Measurements from ENCODE around the gene FBXO38. TPM values are rescaled to one million over a fixed set of nuclear protein-coding genes. Genes with fewer than 3 reads are reported as not detected.
A peak's percentile ranks its signal among the peaks of the same experiment; 100 is the strongest.

The FBXO38 gene
- total RNA-seq, 1 donor from 2014 or later: 65.0 TPM

DNA sequence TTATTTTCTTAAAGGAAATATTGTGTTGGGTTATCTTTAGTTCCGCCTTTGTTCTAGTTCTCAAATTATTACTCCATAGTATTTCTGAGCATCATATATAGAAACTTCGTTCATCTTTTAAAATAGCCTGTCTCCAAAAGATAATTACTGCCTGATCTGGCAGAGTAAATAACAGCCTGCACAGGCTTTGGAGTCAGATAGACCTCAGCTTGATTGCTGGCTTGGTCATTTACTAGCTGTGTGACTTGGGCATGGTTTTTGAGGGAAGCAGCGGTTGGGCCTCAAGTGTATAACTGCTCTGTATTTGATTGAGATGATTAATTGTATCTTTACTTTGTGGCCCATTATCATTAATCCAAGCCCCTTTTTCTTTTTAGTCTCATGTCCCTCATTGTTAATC is 50.1 kb downstream of the FBXO38 start:
- Mint-ChIP-seq H3K36me3 (ENCODE audit: insufficient read depth) (peaks cover 20% of the 10 kb centered on the region), H3K9me3 (ENCODE audit: low read depth) (no peaks in the 10 kb centered on the region), H3K4me3 (ENCODE audit: low read depth) (no peak overlapping the region), H3K27ac (no peak overlapping the region), H3K27me3 (no peaks in the 10 kb centered on the region), H3K4me1 (ENCODE audit: low read depth) (no peaks in the 10 kb centered on the region)
- TF ChIP-seq, protein P1, sequence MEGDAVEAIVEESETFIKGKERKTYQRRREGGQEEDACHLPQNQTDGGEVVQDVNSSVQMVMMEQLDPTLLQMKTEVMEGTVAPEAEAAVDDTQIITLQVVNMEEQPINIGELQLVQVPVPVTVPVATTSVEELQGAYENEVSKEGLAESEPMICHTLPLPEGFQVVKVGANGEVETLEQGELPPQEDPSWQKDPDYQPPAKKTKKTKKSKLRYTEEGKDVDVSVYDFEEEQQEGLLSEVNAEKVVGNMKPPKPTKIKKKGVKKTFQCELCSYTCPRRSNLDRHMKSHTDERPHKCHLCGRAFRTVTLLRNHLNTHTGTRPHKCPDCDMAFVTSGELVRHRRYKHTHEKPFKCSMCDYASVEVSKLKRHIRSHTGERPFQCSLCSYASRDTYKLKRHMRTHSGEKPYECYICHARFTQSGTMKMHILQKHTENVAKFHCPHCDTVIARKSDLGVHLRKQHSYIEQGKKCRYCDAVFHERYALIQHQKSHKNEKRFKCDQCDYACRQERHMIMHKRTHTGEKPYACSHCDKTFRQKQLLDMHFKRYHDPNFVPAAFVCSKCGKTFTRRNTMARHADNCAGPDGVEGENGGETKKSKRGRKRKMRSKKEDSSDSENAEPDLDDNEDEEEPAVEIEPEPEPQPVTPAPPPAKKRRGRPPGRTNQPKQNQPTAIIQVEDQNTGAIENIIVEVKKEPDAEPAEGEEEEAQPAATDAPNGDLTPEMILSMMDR (IDR thresholded peaks at IDR 0.05; ENCODE audit: unreplicated experiment): no peak
- no peak for DNase-seq (ENCODE audit: low spot score, unreplicated experiment)

DNA sequence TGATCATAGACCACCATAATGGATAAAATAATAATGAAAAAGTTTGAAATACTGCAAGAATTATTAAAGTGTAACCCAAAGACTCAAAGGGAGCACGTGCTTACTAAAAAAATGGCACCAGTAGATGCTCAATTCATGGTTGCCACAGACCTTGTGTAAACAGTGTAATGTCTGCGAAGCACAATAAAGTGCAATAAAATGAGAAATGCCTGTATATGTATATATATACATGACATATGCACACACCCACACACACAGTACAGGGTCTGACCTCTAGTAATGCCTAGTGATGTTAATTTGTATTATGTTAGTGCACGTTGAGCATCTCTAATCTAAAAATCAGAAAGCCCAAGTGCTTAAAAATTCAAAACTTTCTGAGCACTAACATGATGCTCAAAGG is 52.3 kb downstream of the FBXO38 start:
- peak overlapping the region; percentile 69 for H3K27ac Mint-ChIP-seq
- no peaks in the 10 kb centered on the region for H3K4me1 Mint-ChIP-seq (ENCODE audit: low read depth)
- no peaks in the 10 kb centered on the region for H3K27me3 Mint-ChIP-seq
- H3K36me3 Mint-ChIP-seq (ENCODE audit: insufficient read depth): peaks cover 24% of the 10 kb centered on the region
- no peak overlapping the region for H3K4me3 Mint-ChIP-seq (ENCODE audit: low read depth)
- H3K9me3 Mint-ChIP-seq (ENCODE audit: low read depth): no peaks in the 10 kb centered on the region
- TF ChIP-seq, protein P1 (IDR thresholded peaks at IDR 0.05; ENCODE audit: unreplicated experiment): no peak
- DNase-seq (ENCODE audit: low spot score, unreplicated experiment): no peak

DNA sequence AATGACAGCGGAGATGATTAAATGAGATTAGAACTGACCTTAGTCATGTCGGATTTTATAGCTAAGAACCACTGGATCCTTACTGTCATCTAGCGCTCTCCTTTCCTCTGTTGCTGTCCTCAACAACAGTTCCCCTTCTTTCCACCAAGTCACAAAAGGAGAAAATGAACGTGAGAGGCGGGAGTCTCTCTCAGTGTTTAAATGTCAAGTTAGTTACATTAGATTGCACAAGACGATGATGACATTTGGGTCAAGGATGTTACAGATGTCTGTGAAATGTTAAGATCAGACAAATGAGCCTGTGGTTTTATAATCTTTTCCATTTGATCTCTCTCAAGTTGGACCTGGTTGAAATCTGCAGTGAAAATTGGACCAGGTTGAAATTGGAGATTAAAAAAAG is 53.5 kb downstream of the FBXO38 start:
- no peak overlapping the region for H3K4me3 Mint-ChIP-seq (ENCODE audit: low read depth)
- H3K36me3 Mint-ChIP-seq (ENCODE audit: insufficient read depth): peaks cover 22% of the 10 kb centered on the region
- no peaks in the 10 kb centered on the region for H3K27me3 Mint-ChIP-seq

DNA sequence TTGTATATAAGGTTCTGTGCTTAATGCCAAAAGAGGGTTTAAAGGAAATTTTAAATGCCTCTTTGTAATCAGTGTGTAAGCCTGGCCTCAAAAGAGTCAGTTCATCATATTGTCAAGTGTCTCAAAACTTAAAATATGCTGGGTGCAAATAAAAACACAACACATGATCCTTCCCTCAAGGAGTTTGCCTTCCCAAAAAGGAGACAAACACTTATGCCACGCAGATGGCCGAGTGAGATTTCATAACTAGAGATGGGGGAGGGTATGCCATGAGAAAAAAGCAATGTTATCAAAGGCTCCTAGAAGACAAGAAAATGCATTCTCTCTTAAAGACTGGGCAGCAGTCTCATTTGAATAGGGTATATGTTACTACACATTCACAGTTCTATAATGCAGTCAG is 55.2 kb downstream of the FBXO38 start:
- Mint-ChIP-seq H3K9me3 (ENCODE audit: low read depth) (no peaks in the 10 kb centered on the region), H3K27me3 (no peaks in the 10 kb centered on the region), H3K36me3 (ENCODE audit: insufficient read depth) (peaks cover 14% of the 10 kb centered on the region), H3K27ac (no peak overlapping the region), H3K4me3 (ENCODE audit: low read depth) (no peak overlapping the region), H3K4me1 (ENCODE audit: low read depth) (peaks cover 2% of the 10 kb centered on the region)
- no peak for DNase-seq (ENCODE audit: low spot score, unreplicated experiment)
- TF ChIP-seq, protein P1 (IDR thresholded peaks at IDR 0.05; ENCODE audit: unreplicated experiment): no peak

More for the DNA sequence above, 53.5 kb downstream of the FBXO38 start:
- TF ChIP-seq, protein P1 (IDR thresholded peaks at IDR 0.05; ENCODE audit: unreplicated experiment): no peak
- no peaks in the 10 kb centered on the region for H3K9me3 Mint-ChIP-seq (ENCODE audit: low read depth)
- H3K4me1 Mint-ChIP-seq (ENCODE audit: low read depth): no peaks in the 10 kb centered on the region
- no peak overlapping the region for H3K27ac Mint-ChIP-seq
- no peak for DNase-seq (ENCODE audit: low spot score, unreplicated experiment)

DNA sequence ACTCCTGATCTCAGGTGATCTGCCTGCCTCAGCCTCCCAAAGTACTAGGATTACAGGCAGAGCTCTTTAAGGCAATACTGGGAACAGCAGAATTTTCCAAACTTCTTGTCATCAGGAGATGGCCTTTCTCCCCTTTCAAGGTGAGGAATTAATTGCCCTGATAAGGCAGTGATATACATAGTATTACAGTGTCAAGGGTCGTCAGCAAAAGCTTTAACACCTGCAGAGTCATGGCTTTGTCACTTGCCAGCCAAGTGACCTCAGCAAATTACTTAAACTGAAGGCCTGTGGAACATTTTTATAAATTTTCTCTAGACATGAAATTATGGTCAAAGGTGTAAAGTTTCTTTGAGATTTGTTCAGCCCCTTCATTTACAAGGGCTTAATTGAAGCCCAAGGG is 59.5 kb downstream of the FBXO38 start:
- peaks cover 10% of the 10 kb centered on the region for H3K36me3 Mint-ChIP-seq (ENCODE audit: insufficient read depth)
- H3K27ac Mint-ChIP-seq: no peak overlapping the region
- no peaks in the 10 kb centered on the region for H3K9me3 Mint-ChIP-seq (ENCODE audit: low read depth)
- no peak overlapping the region for H3K4me3 Mint-ChIP-seq (ENCODE audit: low read depth)
- TF ChIP-seq, protein P1 (IDR thresholded peaks at IDR 0.05; ENCODE audit: unreplicated experiment): no peak
- no peaks in the 10 kb centered on the region for H3K27me3 Mint-ChIP-seq
- H3K4me1 Mint-ChIP-seq (ENCODE audit: low read depth): peaks cover 8% of the 10 kb centered on the region
- DNase-seq (ENCODE audit: low spot score, unreplicated experiment): no peak
